NOMO-1 (cell line): ENCODE measurements around the gene LENG8.
"Not testable (repeated sequence)": the region's sequence is repeated elsewhere in the genome, so short reads cannot be mapped to it uniquely, and the experiment has no call there.

Source experiments
- DNase-seq, 2 experiments: peaks; one replicate each; lab custom pipeline; 2025; ENCODE audit not compliant: unreplicated experiment in 2 of 2; lab: John Stamatoyannopoulos, UW

Gene LENG8

GRCh38 chr19:54459282-54460229 is 10.6 kb downstream of the LENG8 start:
- no peak for DNase-seq

- no peak for DNase-seq
Observed at GRCh38 chr19:54460230-54461005, 11.4 kb downstream of the LENG8 start.

- no peak for DNase-seq
Observed at GRCh38 chr19:54461210-54461609, 12.2 kb downstream of the LENG8 start.

GRCh38 chr19:54461613-54462012 is 12.6 kb downstream of the LENG8 start:
- no peak for DNase-seq

- DNase-seq, result no peak
Observed at GRCh38 chr19:54462047-54462654, 13.2 kb downstream of the LENG8 start.

- DNase-seq, result peak; percentile 74 to 78
Observed at GRCh38 chr19:54462655-54463530, 13.9 kb downstream of the LENG8 start.

- DNase-seq, result peak; percentile 87 to 95
Observed at GRCh38 chr19:54463531-54464043, 14.6 kb downstream of the LENG8 start, which contains the start of gene LENG9. TSS of gene LENG9 (minus strand) at chr19:54463778. CDS start at chr19:54463526, 252 bp downstream.

GRCh38 chr19:54464044-54464629 is 15.1 kb downstream of the LENG8 start:
- peak; percentile 87 to 96 for DNase-seq

- DNase-seq, result peak; percentile 93 to 97
Observed at GRCh38 chr19:54464630-54465425, 15.8 kb downstream of the LENG8 start.

GRCh38 chr19:54465426-54466109 is 16.6 kb downstream of the LENG8 start:
- no peak for DNase-seq

- DNase-seq, result not testable (repeated sequence)
Observed at GRCh38 chr19:54466110-54466480, 17.1 kb downstream of the LENG8 start.

- no peak for DNase-seq
Observed at GRCh38 chr19:54469496-54469934, 20.5 kb downstream of the LENG8 start.

- DNase-seq, result no peak
Observed at GRCh38 chr19:54470276-54470887, 21.4 kb downstream of the LENG8 start.

GRCh38 chr19:54470991-54471782 is 22.2 kb downstream of the LENG8 start:
- DNase-seq, result no peak

- peak in 1 of 2 experiments; percentile 30 for DNase-seq
Observed at GRCh38 chr19:54473071-54473891, 24.3 kb downstream of the LENG8 start, which contains the start of gene CDC42EP5. TSS of gene CDC42EP5 (minus strand) at chr19:54473296. CDS start at chr19:54465547, 7,749 bp downstream.

GRCh38 chr19:54473892-54474372 is 24.9 kb downstream of the LENG8 start:
- no peak for DNase-seq
